Activated gamma-delta T cell treated with Interleukin-2 at 50 U/mL for 16 hours (primary cell): ENCODE data around the gene GGPS1.
"Not testable (repeated sequence)": the region's sequence is repeated elsewhere in the genome, so short reads cannot be mapped to it uniquely, and the experiment has no call there.

Experiments
- DNase-seq: peaks from one replicate; pipeline ENCODE4 v3.0.0-alpha.2; 2020

The GGPS1 gene

GRCh38 chr1:235328271-235329138, at the start of gene GGPS1:
Gene GGPS1 (plus strand): TSS chr1:235328570. CDS start chr1:235335265, 6,695 bp downstream.
- peak; percentile 98 for DNase-seq

- no peak for DNase-seq
These were observed 49.5 kb upstream of the GGPS1 start for GRCh38 chr1:235278915-235279292.

- DNase-seq = no peak
These were observed 48.7 kb upstream of the GGPS1 start for GRCh38 chr1:235279694-235280093.

- no peak for DNase-seq
These were observed 47.9 kb upstream of the GGPS1 start for GRCh38 chr1:235280467-235280866.

GRCh38 chr1:235283636-235284035, 44.7 kb upstream of the GGPS1 start:
- not testable (repeated sequence) for DNase-seq

- no peak for DNase-seq
These were observed 44.1 kb upstream of the GGPS1 start for GRCh38 chr1:235284231-235284769.

- DNase-seq = no peak
These were observed 41.7 kb upstream of the GGPS1 start for GRCh38 chr1:235286667-235287066.

- no peak for DNase-seq
These were observed 41.0 kb upstream of the GGPS1 start for GRCh38 chr1:235287208-235287882.

- DNase-seq = no peak
These were observed 38.3 kb upstream of the GGPS1 start for GRCh38 chr1:235289859-235290739.

- DNase-seq = no peak
These were observed 37.4 kb upstream of the GGPS1 start for GRCh38 chr1:235290740-235291502.

- no peak for DNase-seq
These were observed 36.7 kb upstream of the GGPS1 start for GRCh38 chr1:235291599-235292091.

- DNase-seq = no peak
These were observed 35.6 kb upstream of the GGPS1 start for GRCh38 chr1:235292790-235293189.

- DNase-seq = no peak
These were observed 34.9 kb upstream of the GGPS1 start for GRCh38 chr1:235293322-235293942.

- DNase-seq = no peak
These were observed 32.4 kb upstream of the GGPS1 start for GRCh38 chr1:235295902-235296350.

- no peak for DNase-seq
These were observed 31.6 kb upstream of the GGPS1 start for GRCh38 chr1:235296729-235297128.

- DNase-seq = no peak
These were observed 30.8 kb upstream of the GGPS1 start for GRCh38 chr1:235297579-235297978.

- DNase-seq = no peak
These were observed 29.6 kb upstream of the GGPS1 start for GRCh38 chr1:235298758-235299157.

GRCh38 chr1:235299169-235299858, 29.1 kb upstream of the GGPS1 start:
- no peak for DNase-seq

- no peak for DNase-seq
These were observed 26.2 kb upstream of the GGPS1 start for GRCh38 chr1:235302143-235302542.

GRCh38 chr1:235304549-235305451, 23.6 kb upstream of the GGPS1 start:
- no peak for DNase-seq
